Measurements from ENCODE around the gene COX4I1. TPM values are rescaled to one million over a fixed set of nuclear protein-coding genes. Genes with fewer than 3 reads are reported as not detected.
A peak's percentile ranks its signal among the peaks of the same experiment; 100 is the strongest.

The COX4I1 gene
- total RNA-seq, 2 experiments from 2014 or later, result 524 to 548 TPM

- H3K27ac Mint-ChIP-seq, result no peak overlapping the region
- peaks cover 17% of the 10 kb centered on the region for H3K27me3 Mint-ChIP-seq
- peaks cover 7% of the 10 kb centered on the region for H3K4me1 Mint-ChIP-seq
- H3K9me3 Mint-ChIP-seq, result no peaks in the 10 kb centered on the region
- H3K36me3 Mint-ChIP-seq, result no peaks in the 10 kb centered on the region
- DNase-seq, result no peak
- H3K4me3 Mint-ChIP-seq, result no peak overlapping the region
Measured at GRCh38 chr16:85820604-85821372, 21.3 kb downstream of the COX4I1 start.

- Mint-ChIP-seq H3K27me3 (peaks cover 10% of the 10 kb centered on the region), H3K36me3 (no peaks in the 10 kb centered on the region), H3K9me3 (no peaks in the 10 kb centered on the region), H3K4me1 (peaks cover 7% of the 10 kb centered on the region), H3K27ac (no peak overlapping the region), H3K4me3 (no peak overlapping the region)
- peak; percentile 81 for DNase-seq
Measured at GRCh38 chr16:85821390-85822135, 22.1 kb downstream of the COX4I1 start.

GRCh38 chr16:85822145-85822544 is 22.6 kb downstream of the COX4I1 start:
- no peak for DNase-seq
- peaks cover 8% of the 10 kb centered on the region for H3K27me3 Mint-ChIP-seq
- H3K4me3 Mint-ChIP-seq, result no peak overlapping the region
- no peaks in the 10 kb centered on the region for H3K36me3 Mint-ChIP-seq
- no peak overlapping the region for H3K27ac Mint-ChIP-seq
- H3K4me1 Mint-ChIP-seq, result peaks cover 7% of the 10 kb centered on the region
- no peaks in the 10 kb centered on the region for H3K9me3 Mint-ChIP-seq

- Mint-ChIP-seq H3K27me3 (peaks cover 4% of the 10 kb centered on the region), H3K9me3 (no peaks in the 10 kb centered on the region), H3K4me1 (peaks cover 7% of the 10 kb centered on the region), H3K36me3 (no peaks in the 10 kb centered on the region), H3K27ac (no peak overlapping the region), H3K4me3 (no peak overlapping the region)
- no peak for DNase-seq
Measured at GRCh38 chr16:85823328-85823920, 23.9 kb downstream of the COX4I1 start.

GRCh38 chr16:85824161-85825135 is 25.0 kb downstream of the COX4I1 start:
- DNase-seq, result no peak
- Mint-ChIP-seq H3K27me3 (peaks cover 11% of the 10 kb centered on the region), H3K27ac (no peak overlapping the region), H3K4me3 (no peak overlapping the region), H3K9me3 (peaks cover 4% of the 10 kb centered on the region), H3K4me1 (peaks cover 10% of the 10 kb centered on the region), H3K36me3 (no peaks in the 10 kb centered on the region)

GRCh38 chr16:85825326-85825725 is 25.8 kb downstream of the COX4I1 start:
- H3K9me3 Mint-ChIP-seq, result peaks cover 4% of the 10 kb centered on the region
- peaks cover 14% of the 10 kb centered on the region for H3K4me1 Mint-ChIP-seq
- H3K36me3 Mint-ChIP-seq, result no peaks in the 10 kb centered on the region
- no peak overlapping the region for H3K4me3 Mint-ChIP-seq
- no peak overlapping the region for H3K27ac Mint-ChIP-seq
- H3K27me3 Mint-ChIP-seq, result peaks cover 18% of the 10 kb centered on the region
- DNase-seq, result no peak

- Mint-ChIP-seq H3K27ac (no peak overlapping the region), H3K4me3 (no peak overlapping the region), H3K9me3 (peaks cover 4% of the 10 kb centered on the region), H3K27me3 (peaks cover 33% of the 10 kb centered on the region), H3K36me3 (no peaks in the 10 kb centered on the region), H3K4me1 (peaks cover 14% of the 10 kb centered on the region)
- no peak for DNase-seq
Measured at GRCh38 chr16:85826686-85827247, 27.3 kb downstream of the COX4I1 start.

GRCh38 chr16:85828166-85828565 is 28.7 kb downstream of the COX4I1 start:
- H3K9me3 Mint-ChIP-seq, result peaks cover 4% of the 10 kb centered on the region
- no peak overlapping the region for H3K4me3 Mint-ChIP-seq
- no peaks in the 10 kb centered on the region for H3K36me3 Mint-ChIP-seq
- H3K27me3 Mint-ChIP-seq, result peaks cover 47% of the 10 kb centered on the region
- H3K27ac Mint-ChIP-seq, result no peak overlapping the region
- DNase-seq, result no peak
- peaks cover 11% of the 10 kb centered on the region for H3K4me1 Mint-ChIP-seq

- no peak for DNase-seq
- peaks cover 11% of the 10 kb centered on the region for H3K4me1 Mint-ChIP-seq
- no peak overlapping the region for H3K4me3 Mint-ChIP-seq
- peak overlapping the region; percentile 37 for H3K27ac Mint-ChIP-seq
- H3K36me3 Mint-ChIP-seq, result no peaks in the 10 kb centered on the region
- peaks cover 54% of the 10 kb centered on the region for H3K27me3 Mint-ChIP-seq
- peaks cover 6% of the 10 kb centered on the region for H3K9me3 Mint-ChIP-seq
Measured at GRCh38 chr16:85829171-85829719, 29.8 kb downstream of the COX4I1 start.

- Mint-ChIP-seq H3K27me3 (peaks cover 54% of the 10 kb centered on the region), H3K4me3 (peak overlapping the region; percentile 34), H3K36me3 (no peaks in the 10 kb centered on the region), H3K27ac (no peak overlapping the region), H3K9me3 (peaks cover 6% of the 10 kb centered on the region), H3K4me1 (peaks cover 11% of the 10 kb centered on the region)
- DNase-seq, result no peak
Measured at GRCh38 chr16:85829751-85830445, 30.4 kb downstream of the COX4I1 start.

GRCh38 chr16:85830821-85831220 is 31.3 kb downstream of the COX4I1 start:
- H3K36me3 Mint-ChIP-seq, result no peaks in the 10 kb centered on the region
- H3K27ac Mint-ChIP-seq, result no peak overlapping the region
- peaks cover 11% of the 10 kb centered on the region for H3K4me1 Mint-ChIP-seq
- DNase-seq, result no peak
- peaks cover 6% of the 10 kb centered on the region for H3K9me3 Mint-ChIP-seq
- peaks cover 59% of the 10 kb centered on the region for H3K27me3 Mint-ChIP-seq
- no peak overlapping the region for H3K4me3 Mint-ChIP-seq

GRCh38 chr16:85832570-85833218 is 33.2 kb downstream of the COX4I1 start:
- Mint-ChIP-seq H3K4me3 (no peak overlapping the region), H3K36me3 (no peaks in the 10 kb centered on the region), H3K9me3 (peaks cover 6% of the 10 kb centered on the region), H3K4me1 (peaks cover 11% of the 10 kb centered on the region), H3K27me3 (peaks cover 64% of the 10 kb centered on the region), H3K27ac (peak overlapping the region; percentile 0)
- DNase-seq, result no peak

GRCh38 chr16:85833219-85833920 is 33.9 kb downstream of the COX4I1 start:
- Mint-ChIP-seq H3K9me3 (peaks cover 6% of the 10 kb centered on the region), H3K4me3 (no peak overlapping the region), H3K27ac (no peak overlapping the region), H3K4me1 (peaks cover 11% of the 10 kb centered on the region), H3K36me3 (no peaks in the 10 kb centered on the region), H3K27me3 (peaks cover 66% of the 10 kb centered on the region)
- DNase-seq, result no peak
